AG08395 (cell line): ENCODE data around the gene KDSR.

ENCODE experiments used
- DNase-seq: peaks from one replicate; pipeline ENCODE4 v3.0.0; 2012; ENCODE audit warnings: mixed read lengths, low spot score

Gene KDSR

GRCh38 chr18:63284173-63284799 lies 82.7 kb downstream of the KDSR start:
- DNase-seq = no peak

- DNase-seq = no peak
These were observed 83.5 kb downstream of the KDSR start for GRCh38 chr18:63283305-63284094.

- DNase-seq = no peak
These were observed 84.2 kb downstream of the KDSR start for GRCh38 chr18:63282793-63283192.
